SKM-1 (cell line): ENCODE data around the gene ABCB6.
"Not testable (repeated sequence)": the region's sequence is repeated elsewhere in the genome, so short reads cannot be mapped to it uniquely, and the experiment has no call there.

ENCODE experiments used
- DNase-seq: peaks from one replicate; lab custom pipeline; 2025; ENCODE audit not compliant: unreplicated experiment; lab: John Stamatoyannopoulos, UW

The ABCB6 gene

GRCh38 chr2:219214141-219214540 lies 4.6 kb downstream of the ABCB6 start:
- no peak for DNase-seq

- no peak for DNase-seq
Measured at GRCh38 chr2:219213486-219214071, 5.2 kb downstream of the ABCB6 start.

DNA sequence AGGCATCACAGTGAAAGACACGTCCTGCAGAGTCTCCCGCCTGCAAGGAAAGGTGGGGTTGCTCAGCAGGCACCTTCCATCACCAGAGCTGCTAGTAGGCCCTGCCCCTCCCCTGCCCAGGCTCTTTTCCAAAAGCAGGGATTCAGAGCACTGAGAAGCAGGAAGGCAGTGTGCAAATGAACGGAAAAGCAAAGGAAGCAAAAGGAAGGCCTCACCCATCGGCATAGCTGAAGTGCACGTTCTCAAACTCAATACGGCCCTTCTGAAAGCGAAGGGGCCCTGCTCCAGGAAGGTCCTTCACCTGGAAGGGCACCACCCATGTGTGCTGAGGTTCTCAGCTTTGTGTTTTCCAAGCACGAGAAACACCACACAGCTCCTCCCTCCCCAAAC lies 5.7 kb downstream of the ABCB6 start:
- no peak for DNase-seq

DNA sequence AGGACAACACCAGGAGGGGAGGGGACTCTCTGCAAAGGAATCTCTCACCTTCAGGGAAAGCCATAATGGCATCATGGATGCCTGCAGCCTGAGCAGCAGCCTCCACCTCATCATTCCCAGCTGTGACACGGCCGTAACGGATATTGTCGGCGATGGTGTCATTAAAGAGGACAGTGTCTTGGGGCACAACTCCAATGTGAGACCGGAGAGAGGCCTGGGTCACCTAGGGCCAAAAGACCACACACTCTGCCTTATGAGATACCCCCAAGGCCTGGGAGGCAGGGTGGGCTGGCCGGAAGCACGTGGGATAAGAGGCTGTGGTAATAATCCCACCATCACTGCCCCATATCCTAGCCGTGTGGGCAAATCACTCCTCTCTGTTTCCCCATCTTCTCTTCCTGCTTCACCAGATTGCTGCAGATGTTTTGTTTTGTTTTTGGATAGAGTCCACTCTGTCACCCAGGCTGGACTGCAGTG lies 7.8 kb downstream of the ABCB6 start:
- DNase-seq: no peak

- no peak for DNase-seq
Measured at GRCh38 chr2:219210196-219210885, 8.4 kb downstream of the ABCB6 start.

GRCh38 chr2:219209236-219210195 lies 9.2 kb downstream of the ABCB6 start:
- no peak for DNase-seq

- no peak for DNase-seq
Measured at GRCh38 chr2:219207884-219208740, 10.6 kb downstream of the ABCB6 start.

DNA sequence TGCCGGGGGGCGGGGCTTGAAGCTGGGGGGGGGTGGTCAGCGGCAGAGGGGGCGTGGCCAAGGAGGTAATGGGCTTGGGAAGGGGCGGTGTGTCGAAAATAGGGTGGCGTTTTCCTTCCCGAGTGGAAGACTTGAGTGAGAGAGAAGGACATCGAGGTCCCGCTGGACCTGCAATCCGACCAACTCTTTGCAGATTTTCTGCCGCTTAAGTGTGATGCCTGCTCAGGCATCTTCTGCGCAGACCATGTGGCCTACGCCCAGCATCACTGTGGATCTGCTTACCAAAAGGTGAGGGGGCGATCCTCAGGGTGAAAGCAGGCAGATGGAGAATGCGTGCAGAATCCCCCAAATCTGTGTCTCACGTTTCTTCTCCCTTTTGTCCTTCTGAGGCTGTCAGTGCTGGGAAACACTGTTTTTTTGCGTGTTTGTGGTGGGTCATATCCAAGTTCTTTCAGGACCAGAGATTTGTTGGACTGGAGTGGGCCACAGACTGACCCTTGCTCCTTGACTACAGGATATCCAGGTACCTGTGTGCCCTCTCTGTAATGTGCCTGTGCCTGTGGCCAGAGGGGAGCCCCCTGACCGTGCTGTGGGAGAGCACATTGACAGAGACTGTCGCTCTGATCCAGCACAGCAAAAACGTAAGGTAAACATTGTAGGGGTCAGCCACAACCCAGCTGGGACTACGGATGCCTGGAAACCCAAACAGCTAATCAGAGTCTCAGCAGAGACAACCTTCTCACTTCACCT lies 11.4 kb downstream of the ABCB6 start:
- no peak for DNase-seq

DNA sequence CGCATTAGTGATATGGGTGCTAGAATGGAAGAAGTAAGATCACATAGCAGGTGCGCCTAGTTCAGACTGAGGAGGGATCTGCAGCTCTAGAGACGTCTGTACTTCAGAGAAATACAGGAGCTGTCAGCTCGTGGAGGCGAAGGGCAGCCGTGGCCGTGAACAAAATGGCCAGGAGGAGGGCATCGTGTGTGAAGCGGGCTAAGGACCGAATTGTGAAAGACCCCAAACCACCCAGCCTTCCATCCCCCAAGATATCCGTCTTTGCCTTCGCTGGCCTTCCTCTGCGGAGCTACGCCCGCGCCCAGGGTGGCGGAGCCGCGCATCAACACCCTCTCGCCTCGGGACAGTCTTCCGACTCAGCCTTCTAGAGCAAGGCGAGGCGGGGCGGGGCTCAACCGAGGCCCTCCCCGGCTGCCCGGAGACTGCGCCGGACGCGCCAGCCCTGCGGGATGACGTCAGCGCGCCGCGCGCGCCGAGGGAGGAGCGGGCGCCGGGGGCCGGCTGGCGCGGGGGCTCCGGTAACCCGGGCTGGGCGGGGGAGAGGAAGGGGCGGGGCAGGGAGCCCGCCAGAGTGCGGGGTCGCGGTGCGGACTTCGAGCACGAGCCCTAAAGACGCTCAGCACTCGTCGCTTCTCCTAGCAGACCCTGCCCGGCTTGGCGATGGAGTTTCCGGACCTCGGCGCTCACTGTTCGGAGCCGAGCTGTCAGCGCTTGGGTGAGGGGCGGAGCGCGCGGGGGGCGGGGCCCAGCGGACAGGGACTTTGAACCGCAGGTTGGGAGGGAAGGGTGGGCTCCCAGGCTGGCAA lies 12.2 kb downstream of the ABCB6 start, which contains the start of gene ZFAND2B:
ZFAND2B (plus strand) TSS at position 455 of the 806 bp plus-strand sequence; CDS start at position 661, 206 bp downstream.
- peak; percentile 80 for DNase-seq

- DNase-seq: no peak
Measured at GRCh38 chr2:219205981-219206327, 12.8 kb downstream of the ABCB6 start.

DNA sequence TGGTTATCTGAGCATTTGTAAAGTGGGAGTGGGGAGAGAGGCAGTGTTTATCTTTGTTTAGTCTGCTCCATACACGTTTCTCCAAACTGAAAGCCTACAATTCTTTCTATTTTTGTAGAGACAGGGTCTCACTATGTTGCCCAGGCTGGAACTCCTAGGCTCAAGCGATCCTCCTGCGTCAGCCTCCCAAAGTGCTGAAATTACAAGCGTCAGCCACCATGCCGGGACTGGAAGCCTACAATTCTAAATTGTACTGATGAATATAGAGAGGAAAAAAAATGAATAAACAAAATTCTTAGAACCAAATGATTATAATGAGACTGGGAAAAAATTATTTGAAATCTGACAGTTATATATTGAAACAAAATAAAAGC lies 13.6 kb downstream of the ABCB6 start:
- DNase-seq: no peak

- no peak for DNase-seq
Measured at GRCh38 chr2:219204425-219205164, 14.2 kb downstream of the ABCB6 start.

- not testable (repeated sequence) for DNase-seq
Measured at GRCh38 chr2:219201331-219201730, 17.4 kb downstream of the ABCB6 start.

- DNase-seq: not testable (repeated sequence)
Measured at GRCh38 chr2:219200502-219201326, 18.0 kb downstream of the ABCB6 start.

GRCh38 chr2:219199470-219200211 lies 19.1 kb downstream of the ABCB6 start:
- DNase-seq: no peak

DNA sequence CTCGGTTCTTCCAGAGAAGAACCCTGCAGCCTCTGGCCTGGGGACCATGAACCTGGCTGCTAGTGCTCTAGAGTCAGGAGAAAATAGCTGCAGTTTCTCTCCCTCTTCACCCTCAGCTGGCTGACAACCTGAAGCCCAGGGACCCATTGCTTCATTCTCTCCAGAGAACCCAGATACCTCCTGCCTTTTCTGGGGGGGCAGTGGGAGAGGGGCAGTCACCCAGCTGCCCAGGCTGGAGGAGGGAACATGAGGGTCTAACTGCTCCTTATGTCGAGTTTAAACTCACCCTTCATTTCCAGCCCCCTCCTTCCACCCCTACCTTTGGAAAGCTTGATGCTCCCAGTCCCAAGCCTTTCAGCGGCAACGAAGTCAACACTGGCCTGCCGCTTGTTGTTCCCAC lies 19.8 kb downstream of the ABCB6 start:
- DNase-seq: no peak

GRCh38 chr2:219197388-219197787 lies 21.4 kb downstream of the ABCB6 start:
- no peak for DNase-seq
